Measurements from ENCODE around the gene SPECC1L. TPM values are rescaled to one million over a fixed set of nuclear protein-coding genes. Genes with fewer than 3 reads are reported as not detected.
"Not testable (repeated sequence)": the region's sequence is repeated elsewhere in the genome, so short reads cannot be mapped to it uniquely, and the experiment has no call there.

Gene SPECC1L
- total and polyA plus RNA-seq, 2 experiments from 2014 or later = 19.7 to 43.2 TPM

- peak in 1 of 2 donors; percentile 45 for DNase-seq (ENCODE audit: low read depth in 1 of 2, low spot score in 1 of 2)
- no peak overlapping the region for H3K27ac ChIP-seq
Observed at GRCh38 chr22:24247011-24247507, 23.6 kb upstream of the SPECC1L start.

GRCh38 chr22:24247564-24248344, 22.9 kb upstream of the SPECC1L start:
- peak; percentile 87 to 100 for DNase-seq (ENCODE audit: low read depth in 1 of 2, low spot score in 1 of 2)
- Histone ChIP-seq H3K4me3 (no peak overlapping the region), H3K27ac (no peak overlapping the region), H3K9me3 (ENCODE audit: low read depth) (no peaks in the 10 kb centered on the region), H3K36me3 (no peaks in the 10 kb centered on the region), H3K27me3 (no peaks in the 10 kb centered on the region), H3K4me1 (ENCODE audit: low read depth) (no peaks in the 10 kb centered on the region)
- peak; percentile 84 for TF ChIP-seq CTCF (IDR thresholded peaks at IDR 0.05; ENCODE audit: low read depth, low read length)

More at GRCh38 chr22:24247011-24247507, 23.6 kb upstream of the SPECC1L start:
- Histone ChIP-seq H3K36me3 (no peaks in the 10 kb centered on the region), H3K4me3 (no peak overlapping the region), H3K4me1 (ENCODE audit: low read depth) (no peaks in the 10 kb centered on the region), H3K9me3 (ENCODE audit: low read depth) (no peaks in the 10 kb centered on the region), H3K27me3 (no peaks in the 10 kb centered on the region)
- no peak for TF ChIP-seq CTCF (IDR thresholded peaks at IDR 0.05; ENCODE audit: low read depth, low read length)

GRCh38 chr22:24248611-24249010, 22.0 kb upstream of the SPECC1L start:
- not testable (repeated sequence) for H3K27me3 ChIP-seq; H3K36me3 ChIP-seq; DNase-seq (ENCODE audit: low read depth in 1 of 2, low spot score in 1 of 2); H3K9me3 ChIP-seq (ENCODE audit: low read depth); H3K4me3 ChIP-seq; H3K4me1 ChIP-seq (ENCODE audit: low read depth); H3K27ac ChIP-seq

- not testable (repeated sequence) for H3K4me1 ChIP-seq (ENCODE audit: low read depth); H3K27ac ChIP-seq; H3K36me3 ChIP-seq; H3K4me3 ChIP-seq; H3K27me3 ChIP-seq; H3K9me3 ChIP-seq (ENCODE audit: low read depth); DNase-seq (ENCODE audit: low read depth in 1 of 2, low spot score in 1 of 2)
Observed at GRCh38 chr22:24249413-24249812, 21.2 kb upstream of the SPECC1L start.

- H3K9me3 ChIP-seq (ENCODE audit: low read depth); H3K27ac ChIP-seq; DNase-seq (ENCODE audit: low read depth in 1 of 2, low spot score in 1 of 2); H3K4me1 ChIP-seq (ENCODE audit: low read depth); H3K36me3 ChIP-seq; H3K4me3 ChIP-seq; H3K27me3 ChIP-seq: not testable (repeated sequence)
Observed at GRCh38 chr22:24251286-24251685, 19.3 kb upstream of the SPECC1L start.

- H3K36me3 ChIP-seq; DNase-seq (ENCODE audit: low read depth in 1 of 2, low spot score in 1 of 2); H3K4me3 ChIP-seq; H3K27ac ChIP-seq; H3K4me1 ChIP-seq (ENCODE audit: low read depth); H3K9me3 ChIP-seq (ENCODE audit: low read depth); H3K27me3 ChIP-seq: not testable (repeated sequence)
Observed at GRCh38 chr22:24253126-24253525, 17.5 kb upstream of the SPECC1L start.

GRCh38 chr22:24256136-24256535, 14.5 kb upstream of the SPECC1L start:
- not testable (repeated sequence) for H3K4me1 ChIP-seq (ENCODE audit: low read depth); H3K27me3 ChIP-seq; H3K9me3 ChIP-seq (ENCODE audit: low read depth); H3K27ac ChIP-seq; DNase-seq (ENCODE audit: low read depth in 1 of 2, low spot score in 1 of 2); H3K36me3 ChIP-seq; H3K4me3 ChIP-seq

- H3K4me3 ChIP-seq; H3K27me3 ChIP-seq; H3K9me3 ChIP-seq (ENCODE audit: low read depth); DNase-seq (ENCODE audit: low read depth in 1 of 2, low spot score in 1 of 2); H3K27ac ChIP-seq; H3K36me3 ChIP-seq; H3K4me1 ChIP-seq (ENCODE audit: low read depth): not testable (repeated sequence)
Observed at GRCh38 chr22:24256736-24257135, 13.9 kb upstream of the SPECC1L start.
